GM12892 (cell line): ENCODE data around the gene TMOD3.

Experiments used
- POLR2A ChIP-seq: IDR thresholded peaks from 2 replicates; pipeline ENCODE4 v1.6.1; 2011; ENCODE audit warnings: low read depth, low read length, control low read depth
- POLR2AphosphoS5 ChIP-seq: IDR thresholded peaks from 2 replicates; pipeline ENCODE4 v1.6.1; 2011; ENCODE audit warnings: low read depth, low read length, control low read depth
- TAF1 ChIP-seq: IDR thresholded peaks from 2 replicates; pipeline ENCODE4 v1.6.1; 2011; ENCODE audit warnings: low read depth, mild to moderate bottlenecking, control low read depth, low read length, borderline replicate concordance

DNA sequence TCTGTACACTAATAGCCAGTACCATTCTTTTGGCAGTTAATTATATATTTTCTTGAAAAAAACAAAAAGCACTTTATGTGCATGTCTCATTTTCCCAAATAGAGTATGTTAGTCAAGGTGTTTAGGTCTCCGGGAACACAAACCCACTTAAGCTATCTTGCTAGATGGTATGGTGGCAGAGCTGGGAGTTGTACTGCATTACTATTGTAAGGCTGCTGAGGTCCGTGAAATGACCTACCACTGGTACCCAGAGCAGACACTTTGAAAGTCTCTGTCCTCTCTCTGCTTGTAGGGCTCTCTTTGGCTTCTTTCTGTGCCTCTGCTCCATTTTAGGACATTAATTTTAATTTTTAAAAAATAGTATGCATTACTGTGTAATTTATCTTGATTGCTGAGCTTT, 8.8 kb downstream of the TMOD3 start:
- TF ChIP-seq POLR2AphosphoS5 = no peak
- no peak for TF ChIP-seq POLR2A
- no peak for TF ChIP-seq TAF1
